Measurements from ENCODE around the gene COQ6. TPM values are rescaled to one million over a fixed set of nuclear protein-coding genes. Genes with fewer than 3 reads are reported as not detected.
"Not testable (repeated sequence)": the region's sequence is repeated elsewhere in the genome, so short reads cannot be mapped to it uniquely, and the experiment has no call there.

The COQ6 gene
- total and polyA plus RNA-seq, 4 donors, result 17.6 to 23.4 (median 21.4) TPM

DNA sequence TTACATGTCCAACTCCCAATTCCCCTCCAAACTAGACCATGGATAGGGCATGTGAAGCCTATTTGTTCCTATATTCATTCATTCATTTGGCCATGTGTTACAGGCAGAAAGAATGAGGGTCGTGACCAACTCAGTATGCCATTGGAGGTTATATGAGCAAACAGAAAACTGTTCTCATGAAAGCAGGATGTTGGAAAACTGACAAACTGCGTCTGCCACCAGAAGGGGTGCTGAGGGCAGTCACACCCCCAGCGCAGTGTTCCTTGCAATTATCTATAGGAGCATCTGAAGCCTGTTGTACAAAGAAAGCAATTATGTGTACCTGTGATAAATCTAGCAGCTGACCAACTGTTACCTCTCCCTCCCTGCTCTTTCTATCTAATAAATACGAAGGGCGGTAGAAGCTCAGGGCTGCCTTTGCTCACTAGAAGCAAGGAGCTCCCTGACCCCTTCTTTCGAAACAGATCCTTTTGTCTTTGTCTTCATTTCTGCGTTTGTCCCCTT lies 47.9 kb downstream of the COQ6 start:
- Histone ChIP-seq H3K9ac (ENCODE audit: insufficient read depth in 1 of 2, low read length in 2 of 2) (no peak overlapping the region), H3K27me3 (ENCODE audit: control insufficient read depth in 3 of 3, insufficient read depth in 3 of 3, low read length in 2 of 3) (no peaks in the 10 kb centered on the region), H3K27ac (ENCODE audit: low read depth in 1 of 2, low read length in 1 of 2) (no peak overlapping the region), H3K9me3 (ENCODE audit: control insufficient read depth in 4 of 4, insufficient read depth in 3 of 4, low read length in 3 of 4) (no peaks in the 10 kb centered on the region), H3K4me3 (no peak overlapping the region), H3K4me1 (ENCODE audit: control insufficient read depth in 5 of 5, insufficient read depth in 5 of 5, low read length in 5 of 5) (peaks cover 0 to 9% (median 0%) of the 10 kb centered on the region in 5 donors), H3K36me3 (ENCODE audit: control insufficient read depth in 4 of 4, insufficient read depth in 4 of 4, low read length in 4 of 4) (peaks cover 0 to 5% (median 2%) of the 10 kb centered on the region in 4 donors)
- TF ChIP-seq, protein P1, sequence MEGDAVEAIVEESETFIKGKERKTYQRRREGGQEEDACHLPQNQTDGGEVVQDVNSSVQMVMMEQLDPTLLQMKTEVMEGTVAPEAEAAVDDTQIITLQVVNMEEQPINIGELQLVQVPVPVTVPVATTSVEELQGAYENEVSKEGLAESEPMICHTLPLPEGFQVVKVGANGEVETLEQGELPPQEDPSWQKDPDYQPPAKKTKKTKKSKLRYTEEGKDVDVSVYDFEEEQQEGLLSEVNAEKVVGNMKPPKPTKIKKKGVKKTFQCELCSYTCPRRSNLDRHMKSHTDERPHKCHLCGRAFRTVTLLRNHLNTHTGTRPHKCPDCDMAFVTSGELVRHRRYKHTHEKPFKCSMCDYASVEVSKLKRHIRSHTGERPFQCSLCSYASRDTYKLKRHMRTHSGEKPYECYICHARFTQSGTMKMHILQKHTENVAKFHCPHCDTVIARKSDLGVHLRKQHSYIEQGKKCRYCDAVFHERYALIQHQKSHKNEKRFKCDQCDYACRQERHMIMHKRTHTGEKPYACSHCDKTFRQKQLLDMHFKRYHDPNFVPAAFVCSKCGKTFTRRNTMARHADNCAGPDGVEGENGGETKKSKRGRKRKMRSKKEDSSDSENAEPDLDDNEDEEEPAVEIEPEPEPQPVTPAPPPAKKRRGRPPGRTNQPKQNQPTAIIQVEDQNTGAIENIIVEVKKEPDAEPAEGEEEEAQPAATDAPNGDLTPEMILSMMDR (IDR thresholded peaks at IDR 0.05; ENCODE audit: control extremely low read depth, extremely low read depth), result no peak
- no peak for ATAC-seq (ENCODE audit: insufficient read depth, low FRiP score)
- WGBS, 2 donors, result 89 to 93% methylated on average over 7 of the region's 7 CpGs
- DNase-seq, result no peak

DNA sequence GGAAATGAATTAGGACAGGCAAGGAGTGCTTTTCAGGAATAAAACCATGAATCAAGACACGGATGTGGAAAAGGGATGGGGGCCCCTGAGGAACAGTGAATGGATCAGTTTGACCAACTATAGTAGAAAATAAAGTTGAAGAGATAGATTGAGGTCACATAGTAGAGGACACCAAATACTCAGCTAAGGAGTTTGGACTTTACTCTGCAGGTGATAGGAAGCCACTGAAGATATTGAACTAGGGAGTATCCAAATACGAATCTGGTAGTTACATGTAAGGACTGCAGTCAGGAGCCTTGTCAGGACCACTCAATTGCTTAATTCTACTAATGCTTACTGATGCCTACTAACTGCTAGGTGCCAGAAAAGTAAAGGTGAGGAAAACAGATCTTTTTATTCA lies 48.6 kb downstream of the COQ6 start:
- no peak for ATAC-seq (ENCODE audit: insufficient read depth, low FRiP score)
- Histone ChIP-seq H3K4me1 (ENCODE audit: control insufficient read depth in 5 of 5, insufficient read depth in 5 of 5, low read length in 5 of 5) (peaks cover 0 to 9% (median 0%) of the 10 kb centered on the region in 5 donors), H3K9me3 (ENCODE audit: control insufficient read depth in 4 of 4, insufficient read depth in 3 of 4, low read length in 3 of 4) (no peaks in the 10 kb centered on the region), H3K27me3 (ENCODE audit: control insufficient read depth in 3 of 3, insufficient read depth in 3 of 3, low read length in 2 of 3) (no peaks in the 10 kb centered on the region), H3K27ac (ENCODE audit: low read depth in 1 of 2, low read length in 1 of 2) (no peak overlapping the region), H3K36me3 (ENCODE audit: control insufficient read depth in 4 of 4, insufficient read depth in 4 of 4, low read length in 4 of 4) (peaks cover 0 to 9% (median 5%) of the 10 kb centered on the region in 4 donors), H3K9ac (ENCODE audit: insufficient read depth in 1 of 2, low read length in 2 of 2) (no peak overlapping the region), H3K4me3 (no peak overlapping the region)
- DNase-seq, result no peak
- TF ChIP-seq, protein P1 (IDR thresholded peaks at IDR 0.05; ENCODE audit: control extremely low read depth, extremely low read depth), result no peak
- 91 to 98% methylated on average over 2 of the region's 2 CpGs for WGBS, 2 donors

DNA sequence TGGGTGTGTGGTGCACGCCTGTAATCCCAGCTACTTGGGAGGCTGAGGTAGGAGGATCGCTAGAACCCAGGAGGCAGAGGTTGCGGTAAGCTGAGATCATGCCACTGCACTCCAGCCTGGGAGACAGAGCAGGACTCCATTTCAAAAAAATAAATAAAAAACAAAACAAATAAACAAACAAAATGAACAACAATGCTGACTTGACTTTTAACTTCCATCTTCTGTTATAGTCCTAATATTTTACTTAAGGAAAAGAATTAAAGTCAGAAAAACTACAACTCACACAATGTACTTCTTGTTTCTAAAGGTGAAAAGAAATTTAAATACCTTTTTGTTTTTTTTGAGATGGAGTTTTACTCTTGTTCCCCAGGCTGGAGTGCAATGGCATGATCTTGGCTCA lies 55.6 kb downstream of the COQ6 start:
- H3K4me1 ChIP-seq (ENCODE audit: control insufficient read depth in 5 of 5, insufficient read depth in 5 of 5, low read length in 5 of 5); H3K27ac ChIP-seq (ENCODE audit: low read depth in 1 of 2, low read length in 1 of 2); H3K27me3 ChIP-seq (ENCODE audit: control insufficient read depth in 3 of 3, insufficient read depth in 3 of 3, low read length in 2 of 3); H3K9ac ChIP-seq (ENCODE audit: insufficient read depth in 1 of 2, low read length in 2 of 2); ATAC-seq (ENCODE audit: insufficient read depth, low FRiP score); H3K4me3 ChIP-seq; DNase-seq; H3K9me3 ChIP-seq (ENCODE audit: control insufficient read depth in 4 of 4, insufficient read depth in 3 of 4, low read length in 3 of 4): not testable (repeated sequence)
- peaks cover 0 to 12% (median 6%) of the 10 kb centered on the region in 4 donors for H3K36me3 ChIP-seq (ENCODE audit: control insufficient read depth in 4 of 4, insufficient read depth in 4 of 4, low read length in 4 of 4)
- WGBS, 2 donors, result 95 to 98% methylated on average over 3 of the region's 3 CpGs

DNA sequence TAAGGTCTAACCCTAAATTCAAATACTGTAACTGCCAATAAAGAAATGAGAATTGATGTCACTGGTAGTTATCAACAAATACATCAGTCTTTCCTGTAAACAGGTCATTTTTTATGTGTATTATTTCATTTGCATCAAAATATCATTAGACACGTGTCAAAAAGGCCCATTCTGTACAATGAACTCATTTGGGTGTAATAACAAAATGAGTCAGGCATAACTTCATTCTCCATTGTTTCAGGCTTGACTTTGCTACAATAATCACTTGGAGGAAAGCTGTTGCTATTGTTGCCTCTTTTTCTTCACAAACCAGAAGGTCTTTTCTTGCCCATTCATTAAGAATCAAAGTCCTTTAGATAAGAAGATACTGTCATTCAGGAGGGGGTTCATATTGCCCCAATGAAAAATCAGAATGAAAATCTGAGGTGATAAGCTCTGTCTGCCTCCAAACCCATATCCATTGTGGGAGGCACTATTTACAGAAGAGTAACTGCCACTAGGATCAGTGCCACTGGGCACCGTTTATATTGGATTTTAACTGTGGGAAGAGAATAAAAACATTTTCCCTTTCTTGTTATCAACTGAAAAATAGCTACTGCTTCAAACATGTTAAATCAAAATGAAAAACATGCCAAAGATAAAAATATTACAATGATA lies 58.9 kb downstream of the COQ6 start:
- H3K4me1 ChIP-seq (ENCODE audit: control insufficient read depth in 5 of 5, insufficient read depth in 5 of 5, low read length in 5 of 5), result no peaks in the 10 kb centered on the region
- no peaks in the 10 kb centered on the region for H3K9me3 ChIP-seq (ENCODE audit: control insufficient read depth in 4 of 4, insufficient read depth in 3 of 4, low read length in 3 of 4)
- H3K4me3 ChIP-seq, result no peak overlapping the region
- ATAC-seq (ENCODE audit: insufficient read depth, low FRiP score) (no peak), DNase-seq (no peak)
- H3K9ac ChIP-seq (ENCODE audit: insufficient read depth in 1 of 2, low read length in 2 of 2), result no peak overlapping the region
- 88 to 94% methylated on average over 2 of the region's 2 CpGs for WGBS, 2 donors
- peaks cover 3 to 11% (median 7%) of the 10 kb centered on the region in 4 donors for H3K36me3 ChIP-seq (ENCODE audit: control insufficient read depth in 4 of 4, insufficient read depth in 4 of 4, low read length in 4 of 4)
- TF ChIP-seq, protein P1 (IDR thresholded peaks at IDR 0.05; ENCODE audit: control extremely low read depth, extremely low read depth), result no peak
- no peaks in the 10 kb centered on the region for H3K27me3 ChIP-seq (ENCODE audit: control insufficient read depth in 3 of 3, insufficient read depth in 3 of 3, low read length in 2 of 3)
- H3K27ac ChIP-seq (ENCODE audit: low read depth in 1 of 2, low read length in 1 of 2), result no peak overlapping the region

Small RNA genes lying within 50 kb of the gene (small RNA-seq; reads per million reads assigned to genes)
- not detected for gene AC005480.2 (ENCODE audit: low replicate concordance)
- not detected for gene RF00019 (ENCODE audit: low replicate concordance)

Other genes starting within 250 kb of the COQ6 start
- 10 to 100 TPM; 31.9 to 34.1 TPM for gene PNMA1, start 235.9 kb upstream of the COQ6 start, total RNA-seq
- 10 to 100 TPM; 11.0 to 19.6 TPM for gene PNMA1, start 235.9 kb upstream of the COQ6 start, polyA plus RNA-seq
- gene PTGR2, start 98.5 kb upstream of the COQ6 start, total RNA-seq, result 10 to 100 TPM; 10.3 to 13.9 TPM
- gene PTGR2, start 98.5 kb upstream of the COQ6 start, polyA plus RNA-seq, result 1 to 10 TPM; 5.7 to 8.8 TPM
- 10 to 100 TPM; 39.2 to 76.1 TPM for gene ZNF410, start 63.4 kb upstream of the COQ6 start, total RNA-seq
- gene ZNF410, start 63.4 kb upstream of the COQ6 start, polyA plus RNA-seq, result 10 to 100 TPM; 31.5 to 31.6 TPM
- 1 to 10 TPM; 4.6 to 9.7 TPM for gene FAM161B, start 208 bp upstream of the COQ6 start, total RNA-seq
- 1 to 10 TPM; 1.9 to 2.2 TPM for gene FAM161B, start 208 bp upstream of the COQ6 start, polyA plus RNA-seq
- gene ENTPD5, start 69.0 kb downstream of the COQ6 start, total RNA-seq, result 10 to 100 TPM; 11.9 to 18.4 TPM
- 1 to 10 TPM; 5.5 to 6.6 TPM for gene ENTPD5, start 69.0 kb downstream of the COQ6 start, polyA plus RNA-seq
- gene BBOF1, start 69.0 kb downstream of the COQ6 start, total RNA-seq, result 10 to 100 TPM; 12.8 to 23.1 TPM
- 1 to 10 TPM; 6.6 to 8.0 TPM for gene BBOF1, start 69.0 kb downstream of the COQ6 start, polyA plus RNA-seq
- 10 to 100 TPM; 29.3 to 43.3 TPM for gene ALDH6A1, start 134.2 kb downstream of the COQ6 start, total RNA-seq
- 10 to 100 TPM in 1 of 2 donors, 1 to 10 TPM in 1; 8.7 to 13.0 TPM for gene ALDH6A1, start 134.2 kb downstream of the COQ6 start, polyA plus RNA-seq
- gene LIN52, start 134.7 kb downstream of the COQ6 start, total RNA-seq, result 10 to 100 TPM in 1 of 2 donors, 1 to 10 TPM in 1; 9.0 to 13.7 TPM
- gene LIN52, start 134.7 kb downstream of the COQ6 start, polyA plus RNA-seq, result 1 to 10 TPM; 7.1 to 7.4 TPM

Measured in lung (tissue), 13 donors.